Prostate gland (tissue), 2 donors: ENCODE data around the gene ADAM11.

Source experiments
- CTCF ChIP-seq, 4 experiments: fragments of 200-600 bp in 2 of 4; fragments of 450-650 bp in 2 of 4; sonication (generic) in 2 of 4; IDR thresholded peaks; 1 replicate in 3 of 4; 2 replicates in 1 of 4; pipeline ENCODE4 v1.5.1; 2016 to 2019; ENCODE audit warnings: antibody characterized with exemption in 4 of 4, mild to moderate bottlenecking in 2 of 4, moderate library complexity in 2 of 4
- POLR2A ChIP-seq: fragments of 450-650 bp; IDR thresholded peaks from one replicate; pipeline ENCODE4 v1.6.1; 2016; ENCODE audit warnings: antibody characterized with exemption, mild to moderate bottlenecking
- POLR2AphosphoS5 ChIP-seq: sonication (generic); formaldehyde crosslinking; IDR thresholded peaks from one replicate; pipeline ENCODE4 v1.6.1; 2017; ENCODE audit warnings: antibody characterized with exemption

DNA sequence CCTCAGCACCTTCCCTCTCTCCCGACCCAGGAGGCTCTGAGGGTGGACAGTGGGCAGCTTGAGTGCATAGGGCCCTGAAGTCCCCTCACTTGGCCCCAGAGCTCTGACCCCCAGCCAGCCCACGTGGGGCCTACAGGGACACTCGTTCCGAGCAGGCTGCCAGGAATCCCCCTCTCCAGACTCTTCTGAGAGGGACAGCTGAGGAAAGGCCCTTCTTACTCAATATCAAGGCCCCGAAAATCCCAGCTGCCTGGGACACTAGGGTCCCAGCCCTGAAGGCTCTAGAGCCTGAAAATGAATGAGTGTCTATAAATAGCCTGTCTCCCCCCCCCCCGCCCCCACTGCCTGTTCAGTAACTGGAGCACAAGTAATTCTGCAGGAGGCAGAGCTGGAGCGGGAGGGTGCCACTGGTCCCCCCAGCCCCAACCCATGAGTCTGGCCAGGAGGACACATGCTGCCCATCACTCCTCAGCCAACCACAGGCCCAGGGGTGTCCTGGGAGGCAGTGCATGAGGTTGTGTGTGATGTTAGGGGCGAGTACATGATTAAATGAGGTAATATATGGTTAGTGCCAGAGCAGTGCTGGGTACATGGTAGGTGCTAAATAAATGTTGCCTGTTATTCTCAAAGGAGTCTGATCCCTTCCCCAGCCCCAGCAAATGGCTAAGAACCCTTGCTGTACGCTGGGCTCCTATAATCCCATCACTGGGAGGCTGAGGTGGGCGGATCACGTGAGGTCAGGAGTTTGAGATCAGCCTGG is 11.6 kb downstream of the ADAM11 start:
- TF ChIP-seq POLR2AphosphoS5, result no peak
- no peak for TF ChIP-seq POLR2A
- TF ChIP-seq CTCF (IDR thresholded peaks at IDR 0.05), result no peak
